ENCODE data around the gene COL15A1.

DNA sequence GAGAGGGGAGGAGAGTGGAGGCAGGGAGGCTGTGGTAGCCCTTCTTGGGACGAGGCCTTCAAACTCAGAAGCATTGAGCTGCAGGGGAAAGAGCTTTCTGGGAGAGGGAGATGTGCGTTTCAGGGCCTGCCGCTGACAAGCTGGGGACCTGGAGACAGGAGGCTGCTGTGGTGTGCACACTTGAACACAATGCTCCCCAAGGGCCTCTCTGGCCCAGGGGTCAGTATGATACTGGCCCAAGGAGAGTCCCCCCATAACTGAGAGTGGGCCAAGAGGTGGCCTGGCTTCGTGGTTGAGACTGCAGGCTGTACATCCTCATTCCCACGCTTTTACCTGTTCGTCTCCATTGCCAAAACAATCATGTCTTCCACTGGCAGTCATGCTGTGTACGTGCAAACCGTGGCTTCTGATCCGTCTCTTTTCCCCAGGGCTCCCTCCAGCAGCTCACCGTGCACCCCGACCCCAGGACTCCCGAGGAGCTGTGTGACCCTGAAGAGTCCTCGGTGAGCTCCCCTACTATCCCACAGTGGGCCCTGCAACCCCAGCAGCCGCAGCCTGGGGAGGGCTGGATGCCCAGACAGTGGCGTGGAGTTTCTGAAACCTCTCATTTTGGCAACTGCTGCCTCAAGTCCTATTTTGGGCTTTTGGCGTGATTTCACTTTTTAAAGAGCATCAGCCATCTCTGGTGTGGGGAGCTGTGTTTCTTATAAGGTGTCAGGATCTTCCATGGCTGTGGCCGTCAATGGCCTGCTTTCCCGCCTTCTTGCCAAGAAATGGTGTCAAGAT, 43.4 kb downstream of the COL15A1 start:
- TF ChIP-seq EZH2 (IDR thresholded peaks at IDR 0.05; ENCODE audit: borderline replicate concordance, insufficient read depth, low read depth, low read length, poor library complexity, severe bottlenecking), result no peak
- TF ChIP-seq, protein P1, sequence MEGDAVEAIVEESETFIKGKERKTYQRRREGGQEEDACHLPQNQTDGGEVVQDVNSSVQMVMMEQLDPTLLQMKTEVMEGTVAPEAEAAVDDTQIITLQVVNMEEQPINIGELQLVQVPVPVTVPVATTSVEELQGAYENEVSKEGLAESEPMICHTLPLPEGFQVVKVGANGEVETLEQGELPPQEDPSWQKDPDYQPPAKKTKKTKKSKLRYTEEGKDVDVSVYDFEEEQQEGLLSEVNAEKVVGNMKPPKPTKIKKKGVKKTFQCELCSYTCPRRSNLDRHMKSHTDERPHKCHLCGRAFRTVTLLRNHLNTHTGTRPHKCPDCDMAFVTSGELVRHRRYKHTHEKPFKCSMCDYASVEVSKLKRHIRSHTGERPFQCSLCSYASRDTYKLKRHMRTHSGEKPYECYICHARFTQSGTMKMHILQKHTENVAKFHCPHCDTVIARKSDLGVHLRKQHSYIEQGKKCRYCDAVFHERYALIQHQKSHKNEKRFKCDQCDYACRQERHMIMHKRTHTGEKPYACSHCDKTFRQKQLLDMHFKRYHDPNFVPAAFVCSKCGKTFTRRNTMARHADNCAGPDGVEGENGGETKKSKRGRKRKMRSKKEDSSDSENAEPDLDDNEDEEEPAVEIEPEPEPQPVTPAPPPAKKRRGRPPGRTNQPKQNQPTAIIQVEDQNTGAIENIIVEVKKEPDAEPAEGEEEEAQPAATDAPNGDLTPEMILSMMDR (IDR thresholded peaks at IDR 0.05), result no peak
